ENCODE results near the gene ULK4. TPM values are rescaled to one million over a fixed set of nuclear protein-coding genes. Genes with fewer than 3 reads are reported as not detected.

ULK4 gene
- total and polyA plus RNA-seq, 2 of the 8 experiments (the other 6 are each of a cell fraction or from before 2014, with no cell fraction given): 3.0 to 10.8 TPM

- H4K8ac ChIP-seq (ENCODE audit: extremely low read depth, insufficient read depth, low read length): no peak overlapping the region
- no peak overlapping the region for H2BK5ac ChIP-seq (ENCODE audit: low read depth, low read length)
- H4K91ac ChIP-seq (replicated peaks; ENCODE audit: insufficient read length, low read length): no peak overlapping the region
- H3K27ac ChIP-seq (ENCODE audit: low read depth, low read length): no peak overlapping the region
- H2BK15ac ChIP-seq (ENCODE audit: low read length): no peak overlapping the region
- H3K9me3 ChIP-seq (ENCODE audit: insufficient read depth in 2 of 2, low read depth in 1 of 2, low read length in 1 of 2): no peaks in the 10 kb centered on the region
- H2AK5ac ChIP-seq (ENCODE audit: low read depth, low read length): no peak overlapping the region
- DNase-seq (ENCODE audit: low read depth in 1 of 2, low spot score in 2 of 2) (no peak), FAIRE-seq (no peak)
- H3K18ac ChIP-seq (ENCODE audit: extremely low read depth, low read length): no peak overlapping the region
- no peak overlapping the region for H2BK12ac ChIP-seq (ENCODE audit: low read depth, low read length)
- no peak for TF ChIP-seq CHD2 (IDR thresholded peaks at IDR 0.05; ENCODE audit: low read length)
- no peak for TF ChIP-seq EZH2 (IDR thresholded peaks at IDR 0.05; ENCODE audit: low read depth, low read length, severe bottlenecking)
- TF ChIP-seq POLR2A (IDR thresholded peaks at IDR 0.05; ENCODE audit: control extremely low read depth in 1 of 2, low read depth in 2 of 2, low read length in 2 of 2): no peak
- no peak for TF ChIP-seq NANOG (IDR thresholded peaks at IDR 0.05; ENCODE audit: insufficient read depth, low read depth, low read length, poor library complexity, severe bottlenecking)
- no peak for TF ChIP-seq HDAC6 (IDR thresholded peaks at IDR 0.05; ENCODE audit: low read depth, low read length)
- no peak for TF ChIP-seq RFX5 (IDR thresholded peaks at IDR 0.05; ENCODE audit: borderline replicate concordance, low read depth, low read length)
- TF ChIP-seq USF2 (IDR thresholded peaks at IDR 0.05; ENCODE audit: low read length): no peak
- TF ChIP-seq BCL11A (IDR thresholded peaks at IDR 0.05; ENCODE audit: low read depth in 2 of 2, low read length in 2 of 2): no peak
- no peak for TF ChIP-seq SIX5 (IDR thresholded peaks at IDR 0.05; ENCODE audit: low read depth, low read length)
- no peak for TF ChIP-seq TAF1 (IDR thresholded peaks at IDR 0.05; ENCODE audit: low read depth, low read length)
- TF ChIP-seq FOSL1 (IDR thresholded peaks at IDR 0.05; ENCODE audit: insufficient read depth, low read depth, low read length): no peak
- peaks cover 4 to 24% (median 16%) of the 10 kb centered on the region in 4 experiments for H3K4me1 ChIP-seq (replicated peaks in 1 of 4; ENCODE audit: control insufficient read depth in 3 of 4, insufficient read depth in 4 of 4, low read length in 3 of 4)
- no peak overlapping the region for H4K5ac ChIP-seq (ENCODE audit: insufficient read length, low read depth, low read length)
- no peak overlapping the region for H2BK120ac ChIP-seq (replicated peaks; ENCODE audit: low read depth, low read length)
- no peak overlapping the region for H3K4me2 ChIP-seq (ENCODE audit: insufficient read depth in 1 of 2, low read depth in 2 of 2, low read length in 2 of 2)
- no peak overlapping the region for H2BK20ac ChIP-seq (ENCODE audit: low read length)
- no peak overlapping the region for H3K23ac ChIP-seq (ENCODE audit: insufficient read length)
- H3K9ac ChIP-seq (replicated peaks in 1 of 4; ENCODE audit: extremely low read depth in 1 of 4, low read depth in 3 of 4, low read length in 3 of 4): no peak overlapping the region
- POLR2A ChIA-PET (ENCODE audit: partially characterized antibody): interaction anchor here (0.9 kb wide), 1 partner anchor 29 kb away, joined by 3 read pairs; no protein-coding TSS in a partner anchor
- H3K79me1 ChIP-seq (ENCODE audit: low read depth, low read length): no peaks in the 10 kb centered on the region
- no peaks in the 10 kb centered on the region for H4K20me1 ChIP-seq (replicated peaks in 1 of 2; ENCODE audit: control insufficient read depth in 1 of 2, insufficient read depth in 2 of 2, low read length in 2 of 2)
- H3K79me2 ChIP-seq (ENCODE audit: control insufficient read depth in 1 of 2, insufficient read depth in 2 of 2, low read length in 2 of 2): no peaks in the 10 kb centered on the region
- H3K4ac ChIP-seq (replicated peaks; ENCODE audit: insufficient read length, low read depth, low read length): no peak overlapping the region
- no peak overlapping the region for H3K14ac ChIP-seq (ENCODE audit: insufficient read length)
- no peaks in the 10 kb centered on the region for H3K27me3 ChIP-seq (replicated peaks in 1 of 4; ENCODE audit: control insufficient read depth in 3 of 4, extremely low read depth in 1 of 4, insufficient read depth in 3 of 4, low read length in 3 of 4)
- no peaks in the 10 kb centered on the region; the same call in 1 of the 2 replicates for H3K23me2 ChIP-seq (ENCODE audit: low read depth, low read length)
- no peak overlapping the region for H2AFZ ChIP-seq (ENCODE audit: low read length)
- no peaks in the 10 kb centered on the region for H3K36me3 ChIP-seq (ENCODE audit: control insufficient read depth in 2 of 4, insufficient read depth in 4 of 4, low read length in 3 of 4)
- H3K4me3 ChIP-seq (ENCODE audit: extremely low read depth in 1 of 4, insufficient read depth in 2 of 4, low read depth in 3 of 4, low read length in 4 of 4): no peak overlapping the region
- CTCF ChIA-PET (ENCODE audit: partially characterized antibody): interaction anchor here (0.6 to 1.8 kb wide), 5 partner anchors 12 to 1394 kb away, joined by 3 to 7 read pairs (median 4); no protein-coding TSS in a partner anchor
- 95% methylated on average over 3 of the region's 3 CpGs; no CpG with 5 or more reads in 1 of the 2 experiments for WGBS, 2 experiments (ENCODE audit: extremely low coverage in 1 of 2, insufficient coverage in 1 of 2, insufficient read length in 1 of 2, insufficient replicate concordance in 2 of 2, low coverage in 1 of 2, low lambda C conversion rate in 2 of 2, missing lambda C conversion rate in 1 of 2)
- no peak overlapping the region for H3K56ac ChIP-seq (replicated peaks; ENCODE audit: insufficient read length, low read depth, low read length)
These were observed 592.1 kb downstream of the ULK4 start for GRCh38 chr3:41369838-41370237.

Data from H1 (cell line).